Central memory CD4-positive, alpha-beta T cell (primary cell): Measurements from ENCODE around the gene SEMA3F.
"Not testable (repeated sequence)": the region's sequence is repeated elsewhere in the genome, so short reads cannot be mapped to it uniquely, and the experiment has no call there.

Experiments
- DNase-seq: peaks from one replicate; pipeline ENCODE4 v3.0.0; 2022

Gene SEMA3F

DNA sequence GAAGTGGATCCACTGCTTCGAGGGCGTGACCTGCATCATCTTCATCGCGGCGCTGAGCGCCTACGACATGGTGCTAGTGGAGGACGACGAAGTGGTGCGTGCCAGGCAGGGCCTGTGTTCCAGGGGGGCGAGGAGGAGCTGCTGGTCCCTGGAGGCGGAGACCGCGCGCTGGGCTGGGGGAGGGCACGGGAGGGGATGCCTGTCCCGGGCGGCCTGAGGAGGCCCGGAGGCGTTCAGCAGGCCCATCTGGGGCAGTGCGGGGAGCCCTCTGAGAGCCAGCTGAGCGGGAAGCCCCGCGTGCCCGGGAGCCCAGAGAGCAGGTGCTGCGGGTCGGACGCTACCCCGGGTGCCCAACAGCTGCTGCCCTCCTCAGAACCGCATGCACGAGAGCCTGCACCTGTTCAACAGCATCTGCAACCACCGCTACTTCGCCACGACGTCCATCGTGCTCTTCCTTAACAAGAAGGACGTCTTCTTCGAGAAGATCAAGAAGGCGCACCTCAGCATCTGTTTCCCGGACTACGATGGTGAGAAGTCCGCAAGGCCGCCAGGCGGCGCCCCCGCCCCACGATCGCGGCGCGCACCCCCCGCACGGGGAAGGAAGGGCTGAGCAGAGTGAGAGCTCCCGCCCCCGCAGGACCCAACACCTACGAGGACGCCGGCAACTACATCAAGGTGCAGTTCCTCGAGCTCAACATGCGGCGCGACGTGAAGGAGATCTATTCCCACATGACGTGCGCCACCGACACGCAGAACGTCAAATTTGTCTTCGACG, 39.2 kb downstream of the SEMA3F start:
- DNase-seq: peak; percentile 87

DNA sequence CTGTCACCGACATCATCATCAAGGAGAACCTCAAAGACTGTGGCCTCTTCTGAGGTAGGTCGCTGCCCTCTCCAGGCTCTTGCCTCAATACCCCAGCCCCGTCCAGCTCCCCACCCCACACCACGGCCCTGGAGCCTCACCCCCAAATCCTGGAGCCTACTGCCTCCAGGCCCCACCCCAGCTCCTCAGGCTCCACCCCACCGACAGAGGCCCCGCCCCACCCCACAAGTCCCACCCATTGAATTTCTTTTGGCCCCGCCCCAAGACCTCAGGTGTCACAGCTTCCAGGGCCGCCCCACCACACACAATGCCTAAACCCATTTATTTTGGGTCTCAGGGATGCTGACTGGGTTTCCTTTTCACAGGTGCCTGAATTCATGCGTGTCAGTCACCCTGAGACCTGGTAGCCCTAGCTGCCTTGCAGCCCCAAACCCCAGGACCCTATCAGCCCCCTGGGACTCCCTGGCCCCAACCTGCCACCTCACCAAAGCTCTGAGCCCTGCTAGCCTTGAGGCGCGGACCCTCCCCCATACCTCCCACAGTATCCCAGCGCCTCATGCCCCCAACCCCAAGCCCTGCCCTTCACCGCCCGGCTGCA, 39.9 kb downstream of the SEMA3F start:
- DNase-seq: no peak

DNA sequence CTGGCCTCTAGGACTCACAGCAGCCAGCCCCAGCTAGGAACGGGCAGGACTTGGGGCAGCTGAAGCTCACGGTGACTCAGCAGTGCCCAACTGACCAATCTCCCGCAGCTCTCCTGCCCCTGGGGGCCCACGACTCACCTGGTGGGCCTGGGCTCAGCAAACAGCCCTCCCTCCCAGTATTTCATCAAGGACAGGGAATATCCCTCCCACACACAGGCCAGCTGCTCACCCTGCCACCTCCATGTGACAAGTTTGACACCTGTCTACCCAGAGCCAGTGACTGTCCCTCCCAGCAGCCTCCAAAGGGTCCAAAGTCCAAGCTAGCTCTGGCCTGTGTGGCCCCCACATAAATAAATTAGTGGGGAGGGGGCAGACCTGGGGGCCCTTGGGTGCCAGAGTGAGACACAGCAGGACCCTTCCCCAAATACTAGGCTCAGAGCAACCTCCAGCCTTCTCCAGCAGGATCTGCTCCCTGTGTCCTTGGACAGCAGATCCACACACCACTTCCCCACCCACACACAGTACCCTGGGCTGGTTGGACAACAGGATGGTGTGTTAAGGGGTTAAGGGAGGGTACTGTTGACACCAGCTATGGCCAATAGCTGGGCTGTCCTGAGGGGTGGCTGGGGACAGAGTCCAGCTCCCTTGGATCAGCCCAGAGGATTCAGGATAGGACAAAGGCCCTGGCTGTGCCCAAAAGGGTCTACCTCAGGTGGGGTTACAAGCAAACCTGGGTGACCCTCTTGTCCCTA, 40.6 kb downstream of the SEMA3F start:
- DNase-seq: no peak

DNA sequence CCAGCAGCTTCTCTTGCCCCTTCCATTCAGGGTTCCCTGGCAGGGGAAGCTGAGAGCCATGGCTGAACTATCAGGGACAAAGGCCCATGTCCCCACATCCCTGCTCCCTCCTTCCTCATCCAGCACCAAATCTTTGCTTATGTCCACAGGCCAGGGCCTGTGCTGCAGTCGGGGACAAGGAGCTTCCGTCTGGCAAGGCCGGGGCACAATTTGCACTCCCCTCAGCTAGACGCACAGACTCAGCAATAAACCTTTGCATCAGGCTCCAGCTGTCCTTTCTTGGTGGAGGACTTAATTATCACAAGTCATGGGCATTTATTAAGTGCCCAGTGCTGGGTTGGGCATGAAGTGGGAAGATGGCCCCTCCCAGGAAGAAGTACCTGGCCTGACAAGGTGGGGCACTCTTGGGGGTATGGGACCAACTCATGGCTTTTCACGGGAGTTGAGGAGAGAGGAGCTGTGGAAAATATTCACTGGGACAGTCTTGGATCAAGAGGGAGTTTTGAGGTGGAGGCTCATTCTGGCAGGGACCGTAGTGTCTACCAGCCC, 41.2 kb downstream of the SEMA3F start:
- no peak for DNase-seq

DNA sequence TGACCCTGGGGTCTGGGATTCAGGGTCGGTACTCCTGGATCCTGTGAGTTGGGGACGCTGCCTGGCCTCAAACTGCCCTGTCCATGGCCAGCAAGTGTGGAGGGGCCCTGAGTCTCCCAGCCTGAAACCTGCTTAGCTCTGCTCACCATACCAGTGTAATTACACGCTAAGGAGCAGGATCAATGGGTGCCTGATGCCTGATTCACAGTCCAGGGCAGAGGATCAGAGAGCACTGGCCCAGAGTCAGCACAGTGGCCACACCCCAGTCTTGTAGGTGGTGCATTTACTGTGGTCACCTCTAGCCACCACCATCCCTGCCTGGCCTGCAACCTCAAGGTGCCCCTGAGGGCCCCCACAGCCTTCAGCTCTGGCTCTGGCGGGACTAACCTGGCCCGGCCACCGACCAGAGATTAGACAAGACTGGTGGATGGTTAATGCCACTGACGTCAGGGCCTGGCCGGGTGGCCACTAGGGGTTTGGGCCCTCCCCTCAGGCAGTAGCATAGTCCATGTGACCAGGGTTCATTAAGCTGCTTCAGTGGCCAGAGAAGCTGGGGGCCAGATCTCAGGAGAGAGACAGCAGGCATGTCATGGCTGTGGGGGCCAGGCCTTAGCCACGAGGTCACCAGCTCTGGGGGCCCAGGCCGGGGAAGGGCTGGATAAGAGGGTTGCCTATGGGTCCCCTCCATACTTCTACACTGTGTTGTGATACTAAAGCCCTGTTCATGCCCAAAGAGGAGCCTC, 46.6 kb downstream of the SEMA3F start:
- DNase-seq: no peak

DNA sequence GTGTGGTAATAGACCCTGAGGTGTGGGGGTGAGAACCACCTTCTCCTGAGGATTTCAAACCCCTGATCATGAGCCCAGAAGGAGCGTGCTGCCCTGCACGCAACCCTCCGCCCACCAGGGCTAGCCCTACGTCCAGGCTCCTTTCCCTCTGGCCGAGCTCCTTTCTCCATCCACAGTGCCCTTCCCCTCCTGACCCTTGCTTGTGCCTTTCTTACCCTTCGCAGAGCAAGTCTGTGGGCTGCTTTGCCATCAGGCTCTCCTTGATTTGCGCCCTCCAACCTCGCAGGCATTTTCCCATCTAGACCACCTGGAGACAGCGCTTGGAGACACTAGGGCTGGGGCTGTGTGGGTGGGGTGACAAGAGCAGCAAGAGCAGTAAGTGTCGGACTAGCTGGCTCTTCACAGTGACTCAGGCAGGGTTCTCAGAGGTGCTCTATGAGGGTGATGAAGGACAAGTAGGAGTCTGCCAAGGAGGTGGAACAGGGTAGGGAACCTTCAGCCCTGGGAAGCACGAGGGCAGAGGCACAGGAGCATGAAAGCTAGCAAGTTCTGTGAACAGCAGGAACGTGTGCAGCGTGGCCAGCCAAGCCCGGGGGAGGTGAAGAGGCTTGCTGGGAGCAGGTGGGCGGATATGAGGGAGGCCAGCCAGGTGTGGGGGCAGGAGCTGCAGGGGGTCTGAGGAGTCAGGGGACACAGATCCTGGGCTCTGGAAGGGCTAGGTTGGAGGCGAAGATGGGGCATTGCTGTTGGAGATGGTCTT, 47.4 kb downstream of the SEMA3F start:
- DNase-seq: no peak

DNA sequence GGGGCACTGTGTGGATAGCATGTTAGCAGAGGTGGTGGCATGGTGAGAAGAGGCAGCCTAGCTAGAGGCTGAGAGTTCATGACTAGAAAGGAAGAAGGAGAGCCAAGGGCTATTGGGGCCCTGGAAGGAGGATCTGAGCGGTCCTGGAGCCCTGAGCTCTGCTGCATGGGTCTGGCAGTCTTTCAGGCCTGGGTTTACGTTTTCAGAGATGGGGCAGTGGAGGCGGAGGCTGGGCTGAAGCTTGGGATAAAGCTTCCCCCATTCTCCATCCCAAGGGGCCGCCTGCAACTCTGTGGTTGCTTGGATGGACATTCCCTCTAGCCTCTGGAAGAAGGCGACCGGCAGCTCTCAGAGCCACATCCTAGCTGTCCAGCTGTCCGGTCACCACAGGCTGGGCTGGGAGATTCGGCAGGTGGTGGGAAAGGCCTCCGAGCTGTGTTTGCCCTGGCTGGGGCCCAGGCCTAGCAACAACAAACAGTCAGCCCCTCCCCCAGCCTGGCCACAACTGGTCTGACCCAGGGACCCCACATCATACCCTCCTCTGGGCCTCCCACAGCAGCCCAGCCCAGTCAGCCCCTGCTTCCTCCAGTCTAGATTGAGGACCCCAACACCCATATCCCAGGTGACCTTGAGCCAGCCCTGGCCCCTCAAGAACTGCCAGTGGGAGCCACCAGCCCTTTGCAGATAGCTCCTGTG, 48.1 kb downstream of the SEMA3F start:
- DNase-seq: no peak

DNA sequence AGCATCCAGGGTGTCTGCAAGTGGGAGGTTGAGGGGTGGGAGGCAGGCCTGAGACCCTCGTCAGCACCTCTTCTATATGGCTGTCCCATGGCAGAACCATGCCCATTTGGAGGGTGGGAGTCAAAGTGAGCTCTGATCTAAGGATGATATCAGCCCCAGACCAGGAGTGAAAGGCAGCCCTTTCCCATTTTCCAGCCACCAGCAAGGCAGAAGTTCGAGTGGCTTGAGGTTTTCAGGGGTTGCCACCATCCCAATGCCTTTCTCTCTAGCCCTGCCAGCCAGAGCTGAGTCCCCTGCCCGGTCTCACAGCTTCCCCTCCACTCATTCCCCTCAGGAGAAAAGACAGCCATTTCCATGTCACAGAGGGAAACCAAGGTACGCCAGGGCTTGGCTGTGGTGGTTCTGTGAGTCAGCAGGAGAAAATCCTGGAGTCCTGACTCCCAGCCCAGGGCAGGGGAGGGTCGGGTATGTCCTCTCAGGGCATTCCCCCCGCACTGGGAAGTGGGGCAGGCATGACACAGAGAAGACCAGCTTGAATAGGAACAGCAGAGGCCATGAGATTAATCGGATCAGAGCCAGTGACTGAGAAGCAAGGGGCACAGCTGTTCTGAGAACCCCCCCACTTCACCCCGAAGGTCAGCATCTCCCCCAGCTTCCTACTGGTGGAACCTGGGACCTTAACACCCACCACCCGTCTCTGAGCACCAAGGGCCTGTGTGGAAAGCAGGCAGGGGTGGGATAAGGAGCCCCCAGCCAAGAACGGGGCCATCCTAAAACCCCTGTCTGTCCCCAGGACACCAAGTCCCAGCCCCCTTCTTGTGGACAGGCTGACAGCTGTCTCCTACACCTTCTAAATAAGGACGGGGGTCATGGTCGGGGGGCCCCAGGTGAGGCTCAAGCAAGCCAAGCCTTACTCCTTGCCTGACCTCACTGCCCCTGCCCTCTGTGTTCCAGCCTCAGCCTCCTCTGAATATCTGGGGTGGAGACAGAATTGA, 49.0 kb downstream of the SEMA3F start:
- no peak for DNase-seq

DNA sequence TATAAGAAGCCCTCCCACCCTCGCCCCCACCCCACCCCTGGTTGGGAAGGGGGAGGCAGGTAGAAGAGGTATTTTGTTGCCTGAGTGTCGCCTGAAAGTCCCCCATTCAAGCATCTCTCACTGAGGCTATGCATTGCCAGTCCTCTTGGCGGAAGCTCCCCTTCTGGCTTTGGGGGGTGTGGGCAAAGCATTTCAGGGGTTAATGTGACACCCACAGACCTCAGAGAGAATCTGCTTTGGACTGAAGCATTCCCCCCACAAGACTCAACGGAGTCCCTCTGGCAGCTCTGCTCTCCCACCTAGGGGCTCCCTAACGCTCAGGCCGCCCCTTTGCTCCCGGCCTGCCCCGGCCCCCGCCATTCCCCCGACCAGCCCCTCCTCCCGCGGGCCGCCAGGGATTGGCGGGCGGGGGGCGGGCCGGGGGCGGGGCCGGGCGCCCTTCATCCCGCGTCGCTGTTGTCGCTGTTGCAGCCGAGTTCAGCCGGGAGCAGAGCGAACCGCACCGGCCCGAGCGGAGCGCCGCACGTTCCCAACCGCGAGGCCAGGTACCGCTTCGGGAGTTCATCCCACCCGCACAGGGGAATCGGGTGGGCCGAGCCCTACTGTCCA, 49.8 kb downstream of the SEMA3F start, which contains the start of gene SLC38A3:
TSS of gene SLC38A3 (plus strand) at position 468 of the 609 bp plus-strand sequence. CDS start 8,929 bp downstream, outside the sequence.
- no peak for DNase-seq

DNA sequence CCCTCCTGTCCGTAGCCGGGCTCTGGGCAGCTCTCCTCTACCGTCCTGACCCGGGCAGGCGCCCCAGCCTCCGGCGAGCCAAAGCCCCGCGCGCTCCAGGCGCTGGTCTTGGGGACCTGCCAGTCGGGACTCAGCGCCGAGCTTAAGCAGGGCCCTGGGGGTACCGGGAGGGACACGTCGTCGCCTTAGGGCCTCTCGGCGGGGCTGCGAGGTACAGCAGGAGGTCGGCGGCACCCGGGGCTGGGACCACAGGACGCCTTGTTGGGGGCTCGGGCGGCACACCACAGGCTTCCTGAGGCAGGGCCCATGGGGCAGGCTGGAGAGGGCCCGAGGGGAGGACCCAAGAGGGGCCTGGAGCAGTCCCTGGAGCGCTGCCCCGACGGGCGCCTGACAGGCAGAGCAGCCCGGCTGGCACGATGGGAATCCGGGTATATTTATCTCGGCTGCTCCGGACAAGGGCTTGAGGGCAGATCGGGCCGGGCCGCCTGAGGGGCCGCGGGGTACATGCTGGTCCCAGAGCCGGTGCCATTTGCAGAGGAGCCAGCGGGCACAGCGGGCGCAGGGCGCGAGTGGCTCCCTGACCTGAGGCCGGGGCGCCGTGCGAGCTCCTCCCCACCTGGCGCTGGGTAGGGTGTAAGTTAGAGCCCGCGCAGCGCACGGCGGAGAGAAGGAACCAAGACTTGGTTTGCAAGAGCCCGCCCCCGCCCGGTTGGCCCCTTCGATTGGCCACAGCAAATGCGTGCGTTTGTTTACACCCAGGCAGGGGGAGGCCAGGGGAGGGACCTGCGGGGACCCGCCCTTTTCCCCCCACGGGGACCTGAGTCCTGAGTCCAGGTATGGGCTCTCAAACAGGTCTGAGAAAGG, 50.5 kb downstream of the SEMA3F start:
- no peak for DNase-seq

DNA sequence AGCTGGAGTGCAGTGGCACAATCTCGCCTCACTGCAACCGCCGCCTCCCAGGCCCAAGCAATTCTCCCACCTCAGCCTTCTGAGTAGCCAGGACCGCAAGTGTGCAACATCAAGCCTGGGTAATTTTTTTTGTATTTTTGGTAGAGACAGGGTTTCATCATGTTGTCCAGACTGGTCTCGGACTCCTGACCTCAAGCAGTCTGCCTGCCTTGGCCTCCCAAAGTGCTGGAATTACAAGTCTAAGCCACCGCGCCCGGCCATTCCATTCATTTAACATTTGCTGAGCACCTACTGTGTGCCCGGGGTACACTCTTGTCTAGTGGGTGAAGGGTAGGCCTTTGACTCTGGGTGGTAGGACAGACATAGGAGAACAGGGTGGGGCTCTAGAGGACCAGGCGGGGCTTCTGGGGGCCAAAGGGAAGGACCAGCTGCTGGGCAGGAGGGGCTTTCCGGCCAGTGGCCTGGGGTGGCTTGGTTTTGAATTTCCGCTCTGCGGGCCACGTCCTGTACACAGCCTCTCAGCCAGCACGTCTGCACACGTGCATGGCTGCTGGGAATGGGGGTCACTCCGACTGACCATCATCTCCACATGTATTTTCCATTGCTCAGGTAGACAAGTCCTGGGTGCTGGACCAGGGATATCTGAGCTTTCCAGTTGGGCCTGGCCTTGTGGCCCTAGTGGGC, 52.4 kb downstream of the SEMA3F start:
- no peak for DNase-seq

DNA sequence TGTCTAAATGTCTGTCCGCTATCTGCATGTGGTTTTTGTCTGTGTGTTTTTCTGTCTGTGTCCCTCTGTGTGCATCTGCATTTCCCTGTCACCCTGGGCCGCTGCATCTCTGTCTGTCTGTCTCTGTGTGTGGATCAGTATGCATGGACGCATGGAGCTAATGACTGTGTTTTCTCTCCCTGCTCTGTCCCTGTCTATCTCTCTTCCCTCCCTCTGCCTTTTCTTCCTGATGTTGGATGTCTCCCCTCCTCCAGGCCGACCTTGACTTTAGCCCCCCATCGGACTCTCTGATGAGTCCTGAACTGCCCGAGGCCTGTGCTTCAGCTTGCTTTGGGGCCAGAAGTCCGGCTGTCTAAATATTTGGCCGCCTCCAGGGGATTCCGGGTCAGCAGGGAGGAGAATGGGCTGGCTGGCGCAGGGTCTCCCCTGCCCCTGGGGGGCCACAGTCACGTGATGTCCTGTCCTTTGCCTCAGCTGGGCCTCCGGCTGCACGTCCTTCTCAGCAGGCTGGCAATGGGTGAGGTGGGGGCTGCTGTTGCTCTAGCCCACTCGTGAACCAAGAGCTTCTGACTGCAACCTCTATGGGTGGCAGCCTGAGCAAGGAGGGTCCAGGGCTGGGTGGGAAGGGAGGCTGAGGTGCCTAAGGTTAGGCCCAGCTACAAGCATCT, 53.7 kb downstream of the SEMA3F start:
- no peak for DNase-seq

DNA sequence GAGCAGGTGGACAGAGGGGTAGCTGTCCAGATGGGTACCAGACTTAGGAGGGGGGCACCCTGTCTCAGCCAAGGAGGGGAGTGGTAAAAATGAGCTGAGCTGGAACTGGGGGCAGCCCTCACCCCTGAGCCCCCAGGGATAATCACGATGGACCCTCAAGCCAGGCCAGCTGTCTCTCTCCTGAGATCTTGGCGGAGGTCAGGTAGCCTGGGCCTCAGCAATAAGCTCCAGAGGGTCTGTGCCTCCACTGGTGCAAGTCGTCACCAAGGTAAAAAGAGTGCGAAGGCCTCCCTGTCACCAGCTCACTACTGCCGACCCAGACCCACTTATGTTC, 55.0 kb downstream of the SEMA3F start:
- no peak for DNase-seq

DNA sequence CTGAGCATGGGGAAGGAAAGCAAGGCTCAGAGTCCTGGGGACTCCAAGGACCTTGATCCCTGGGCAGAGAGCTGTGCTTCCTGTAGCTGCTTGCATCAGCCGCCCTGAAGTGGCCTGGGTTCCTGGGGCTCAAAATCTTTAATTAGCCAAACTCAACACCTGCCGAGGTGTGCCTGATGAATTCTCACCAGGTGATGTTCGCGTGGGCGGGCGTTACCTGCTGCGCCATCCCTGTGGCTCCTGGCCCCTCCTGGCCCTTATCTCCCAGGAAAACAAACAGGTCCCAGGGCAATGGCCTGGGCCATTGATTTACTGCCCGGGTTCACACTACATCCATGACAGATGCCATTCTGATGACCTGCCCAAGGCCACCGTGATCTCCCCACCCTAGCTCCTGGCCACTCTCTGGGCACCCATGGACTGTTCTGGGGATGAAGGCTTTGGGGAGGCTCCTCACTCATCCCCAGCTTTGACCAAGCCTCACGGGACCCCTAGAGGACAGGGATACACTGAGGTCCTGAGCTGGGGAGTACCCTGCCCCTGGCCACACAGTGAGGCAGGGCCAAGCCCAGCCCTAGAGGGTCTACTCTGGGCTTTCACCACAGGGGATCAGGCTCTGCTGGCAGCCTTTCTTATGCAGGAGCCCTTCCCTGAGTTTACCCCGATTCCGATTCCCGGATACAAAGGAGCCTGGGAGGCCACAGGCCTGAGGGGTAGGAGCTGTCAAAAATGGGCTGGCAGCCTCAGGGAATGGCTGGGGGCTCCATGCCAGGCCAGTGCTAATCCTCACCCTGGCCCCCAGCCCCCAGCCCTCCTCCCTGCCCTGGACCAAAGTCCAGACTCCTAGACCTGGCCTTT, 55.6 kb downstream of the SEMA3F start:
- DNase-seq: no peak

DNA sequence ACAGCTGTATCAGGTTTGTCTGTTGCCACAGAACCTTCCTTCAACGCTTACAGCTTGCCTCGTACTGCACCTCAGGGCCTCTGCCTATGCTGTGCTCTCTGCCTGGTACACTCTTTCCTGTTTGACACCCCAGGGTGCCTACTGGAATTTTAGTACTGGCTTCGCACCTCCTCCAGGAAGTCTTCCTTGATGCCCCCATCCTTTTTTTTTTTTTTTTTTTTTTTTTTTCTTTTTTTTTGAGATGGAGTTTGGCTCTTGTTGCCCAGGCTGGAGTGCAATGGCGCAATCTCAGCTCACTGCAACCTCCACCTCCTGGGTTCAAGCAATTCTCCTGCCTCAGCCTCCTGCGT, 56.2 kb downstream of the SEMA3F start:
- not testable (repeated sequence) for DNase-seq

DNA sequence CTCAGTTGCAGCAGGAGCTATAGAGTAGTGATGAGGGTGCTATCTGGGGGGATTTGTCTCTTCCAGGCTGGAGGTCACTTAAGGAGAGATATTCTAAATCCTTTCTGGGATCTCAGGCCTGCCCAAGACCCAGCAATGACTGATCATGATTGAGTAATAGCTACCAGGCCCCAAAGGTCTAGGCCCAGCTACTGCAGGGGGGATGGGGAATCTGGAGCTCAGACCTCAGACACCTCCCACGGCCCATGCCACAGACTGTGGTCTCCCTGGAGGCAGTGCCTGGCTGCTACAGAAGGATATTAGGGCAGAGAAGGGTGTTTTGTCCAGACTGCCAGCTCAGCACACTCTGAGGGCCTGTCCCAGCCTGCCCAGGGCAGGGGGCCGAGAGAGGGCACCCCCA, 56.8 kb downstream of the SEMA3F start:
- DNase-seq: no peak

DNA sequence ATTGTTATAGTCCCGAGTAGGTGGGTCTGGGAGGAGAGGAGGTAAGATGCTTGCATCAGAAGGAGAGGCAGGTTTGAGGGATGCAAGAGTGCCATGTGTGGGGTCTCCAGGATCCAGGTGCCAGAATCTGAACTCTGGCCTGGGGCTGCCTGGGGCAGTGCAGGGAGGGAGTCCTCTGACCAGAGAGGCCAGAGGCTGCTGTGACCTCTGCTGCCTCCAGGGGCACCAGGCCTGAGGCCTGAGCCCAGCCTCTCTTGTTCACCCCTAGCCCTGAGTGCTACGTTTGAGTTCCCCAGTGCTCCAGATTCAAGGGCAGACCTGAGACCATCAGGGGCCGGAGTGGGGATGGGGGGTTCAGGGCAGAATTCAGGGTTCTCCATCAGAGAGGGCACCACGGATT, 57.4 kb downstream of the SEMA3F start:
- no peak for DNase-seq
